ENCODE data around the gene IBA57. TPM values are rescaled to one million over a fixed set of nuclear protein-coding genes. Genes with fewer than 3 reads are reported as not detected.

The IBA57 gene
- total RNA-seq, 1 experiment from 2014 or later, result 8.5 TPM

- no peak for DNase-seq (ENCODE audit: low spot score)
These were observed 20.6 kb upstream of the IBA57 start for GRCh38 chr1:228144993-228145343.

GRCh38 chr1:228145463-228146416 is 19.9 kb upstream of the IBA57 start:
- no peak for DNase-seq (ENCODE audit: low spot score)

- DNase-seq (ENCODE audit: low spot score), result no peak
These were observed 19.0 kb upstream of the IBA57 start for GRCh38 chr1:228146417-228147150.

DNA sequence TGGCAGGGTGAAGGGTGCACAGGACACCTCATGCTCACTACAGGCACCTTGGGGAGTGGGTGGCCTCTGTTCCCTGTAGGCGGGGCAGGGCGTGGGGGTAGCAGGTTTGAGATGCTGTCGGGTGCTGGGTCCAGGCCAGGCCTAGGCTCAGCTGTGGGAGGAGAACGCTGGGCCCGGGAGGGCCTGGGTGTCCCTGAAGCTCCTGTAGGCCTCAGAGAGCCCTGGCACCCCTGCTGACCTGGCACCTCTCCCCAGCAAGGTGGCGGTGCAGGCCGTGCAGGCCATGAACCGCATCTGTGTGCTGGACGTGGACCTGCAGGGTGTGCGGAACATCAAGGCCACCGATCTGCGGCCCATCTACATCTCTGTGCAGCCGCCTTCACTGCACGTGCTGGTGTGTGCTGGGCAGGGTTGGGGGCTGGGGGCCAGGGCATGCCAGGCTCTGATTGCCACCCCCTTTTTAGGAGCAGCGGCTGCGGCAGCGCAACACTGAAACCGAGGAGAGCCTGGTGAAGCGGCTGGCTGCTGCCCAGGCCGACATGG is 18.4 kb upstream of the IBA57 start:
- DNase-seq (ENCODE audit: low spot score), result no peak

DNA sequence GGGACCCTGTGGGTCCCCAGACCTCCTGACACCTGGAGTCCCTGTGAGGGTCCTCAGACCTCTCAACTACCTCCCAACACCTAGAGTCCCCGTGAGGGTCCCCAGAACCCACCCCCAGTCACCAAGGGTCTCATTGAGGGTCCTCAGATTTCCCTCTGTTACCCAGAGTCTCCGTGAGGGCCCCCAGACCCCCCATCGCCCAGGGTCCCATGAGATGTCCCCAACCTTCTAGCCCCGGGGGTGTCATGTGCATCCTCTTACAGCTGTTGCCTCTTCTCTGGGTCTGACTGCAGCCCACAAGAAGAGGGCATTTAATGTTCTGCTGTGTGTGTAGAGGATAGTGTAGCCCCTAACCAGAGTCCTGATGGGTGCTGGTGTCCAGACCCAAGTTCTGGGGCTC is 17.8 kb upstream of the IBA57 start:
- no peak for DNase-seq (ENCODE audit: low spot score)

DNA sequence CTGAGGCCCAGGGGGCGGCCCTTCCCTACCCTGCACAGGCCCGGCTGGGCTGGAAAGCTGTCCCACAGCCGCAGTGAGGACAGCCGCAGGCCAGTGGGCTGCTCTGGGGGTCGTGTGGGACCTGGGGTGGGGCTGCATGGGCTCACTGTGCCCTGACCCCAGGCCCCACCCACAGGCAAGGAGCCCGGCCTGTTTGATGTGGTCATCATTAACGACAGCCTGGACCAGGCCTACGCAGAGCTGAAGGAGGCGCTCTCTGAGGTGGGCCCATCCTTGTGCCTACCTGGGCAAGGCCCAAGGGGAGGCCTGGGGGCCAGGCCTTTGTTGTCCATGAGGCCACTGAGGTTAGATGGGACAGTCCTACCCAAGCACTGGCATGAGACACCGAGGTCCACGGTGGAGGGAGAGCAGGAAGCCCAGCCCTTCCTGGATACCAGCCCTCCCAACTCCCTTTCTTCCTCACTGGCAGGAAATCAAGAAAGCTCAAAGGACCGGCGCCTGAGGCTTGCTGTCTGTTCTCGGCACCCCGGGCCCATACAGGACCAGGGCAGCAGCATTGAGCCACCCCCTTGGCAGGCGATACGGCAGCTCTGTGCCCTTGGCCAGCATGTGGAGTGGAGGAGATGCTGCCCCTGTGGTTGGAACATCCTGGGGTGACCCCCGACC is 17.3 kb upstream of the IBA57 start:
- peak; percentile 53 for DNase-seq (ENCODE audit: low spot score)

GRCh38 chr1:228148935-228149405 is 16.6 kb upstream of the IBA57 start:
- DNase-seq (ENCODE audit: low spot score), result no peak

DNA sequence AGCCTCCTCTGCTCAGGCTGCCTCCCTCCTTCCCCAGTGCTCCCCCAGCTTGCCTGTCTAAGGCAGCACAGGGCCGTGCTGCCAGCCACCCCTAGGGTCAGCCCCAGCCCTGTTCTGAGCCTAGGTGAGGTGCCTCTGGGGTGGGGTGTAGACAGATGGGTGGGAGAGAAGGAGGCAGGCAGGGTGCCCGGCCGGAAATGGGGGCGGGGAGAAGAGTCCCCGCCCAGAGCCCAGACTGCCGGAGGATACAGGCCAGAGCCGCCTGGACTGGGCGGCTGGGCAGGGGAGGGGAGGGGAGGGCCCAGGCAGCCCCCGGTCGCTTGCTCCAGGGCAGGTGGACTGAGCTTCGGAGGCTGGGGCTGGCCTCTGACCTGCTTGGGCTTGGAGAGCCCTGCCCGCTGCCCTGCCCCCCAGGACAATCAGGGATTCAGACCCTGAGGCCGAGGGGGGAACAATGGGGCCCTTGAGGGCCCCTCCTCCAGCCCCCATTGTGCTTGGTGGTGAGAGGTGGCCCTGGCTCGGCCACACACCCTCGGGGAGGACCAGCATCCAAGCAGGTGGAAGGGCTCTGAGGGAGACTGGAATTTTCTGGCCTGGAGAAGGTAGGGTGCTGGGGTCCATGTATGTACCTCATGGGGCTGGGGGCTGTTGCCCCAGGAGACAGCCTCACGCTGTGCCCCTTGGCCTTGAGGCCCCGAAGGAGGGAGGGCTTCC is 16.0 kb upstream of the IBA57 start, which contains the start of gene GJC2:
Gene GJC2, plus strand, starts transcription at position 525 of the 714 bp plus-strand sequence. CDS start 7,829 bp downstream, outside the sequence.
- peak; percentile 89 for DNase-seq (ENCODE audit: low spot score)

- no peak for DNase-seq (ENCODE audit: low spot score)
These were observed 15.5 kb upstream of the IBA57 start for GRCh38 chr1:228150120-228150460.

- peak; percentile 87 for DNase-seq (ENCODE audit: low spot score)
These were observed 15.0 kb upstream of the IBA57 start for GRCh38 chr1:228150461-228151179.

- no peak for DNase-seq (ENCODE audit: low spot score)
These were observed 14.3 kb upstream of the IBA57 start for GRCh38 chr1:228151180-228151925.

DNA sequence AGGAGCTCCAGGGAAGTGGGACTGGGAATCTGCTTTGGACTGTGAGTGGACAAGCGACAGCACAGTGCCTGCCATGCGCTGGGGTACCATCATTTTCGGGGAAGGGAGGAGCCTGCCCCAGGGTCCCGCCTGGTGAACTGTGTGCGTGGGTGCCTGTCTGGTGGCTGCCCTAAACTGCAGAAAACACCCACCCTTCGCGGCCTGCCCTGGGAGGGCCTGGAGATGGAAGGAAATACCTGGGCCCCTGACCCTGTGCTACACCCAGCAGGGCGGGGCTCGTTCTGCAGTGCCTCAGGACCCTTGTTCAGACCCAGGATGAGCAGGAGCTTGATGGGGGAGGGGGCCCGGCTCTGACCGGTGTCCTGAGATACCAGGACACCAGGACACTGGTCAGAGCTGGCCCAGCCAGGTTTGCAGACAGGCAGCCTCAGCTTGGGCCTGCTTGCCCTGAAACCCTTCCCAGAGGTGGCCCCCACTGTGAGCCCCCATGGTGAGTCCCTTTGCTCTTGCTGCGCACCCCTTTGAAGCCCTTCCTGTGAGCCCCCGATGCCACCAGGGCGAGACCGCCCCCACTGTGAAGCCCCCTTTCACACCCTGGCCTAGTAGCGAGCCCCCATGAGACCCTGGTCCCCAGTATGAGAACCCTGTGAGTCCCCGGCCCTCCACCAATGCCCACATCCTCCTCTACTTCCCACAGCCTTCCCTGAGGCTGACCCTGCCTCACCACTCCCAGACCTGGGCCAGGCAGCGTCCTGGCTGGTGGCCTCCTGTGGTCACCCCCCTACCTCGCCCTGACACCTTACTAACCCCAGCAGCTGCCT is 13.3 kb upstream of the IBA57 start:
- no peak for DNase-seq (ENCODE audit: low spot score)

- DNase-seq (ENCODE audit: low spot score), result no peak
These were observed 12.7 kb upstream of the IBA57 start for GRCh38 chr1:228152918-228153258.

DNA sequence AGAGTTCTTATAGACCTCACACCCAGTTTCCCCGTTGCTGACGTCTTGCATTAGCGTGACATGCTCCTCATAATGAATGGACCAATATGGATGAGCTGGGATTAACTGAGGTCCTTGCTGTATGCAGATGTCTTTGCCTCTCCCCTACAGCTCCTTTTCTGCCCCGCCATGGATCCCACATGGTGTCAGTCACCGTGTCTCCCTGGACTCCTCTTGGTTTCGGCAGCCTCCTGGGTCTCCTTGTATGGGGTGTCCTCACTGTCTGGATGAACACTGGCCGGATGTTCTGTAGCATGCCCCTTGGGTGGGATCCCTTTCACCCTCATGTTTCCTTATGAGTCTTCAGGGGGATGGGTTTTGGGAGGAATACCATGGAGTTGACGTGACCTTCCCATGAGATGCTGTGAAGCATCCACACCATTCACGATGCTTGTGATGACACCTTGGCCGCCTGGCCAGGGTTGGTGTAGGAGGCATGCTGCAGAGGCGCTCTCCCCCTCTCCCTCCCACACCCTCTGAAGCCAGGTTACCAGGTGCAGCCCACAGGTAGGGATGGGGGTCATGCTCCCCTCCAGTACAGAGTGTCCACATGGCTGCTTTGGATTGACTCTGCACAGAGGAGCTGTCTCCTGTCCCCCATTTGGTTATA is 11.5 kb upstream of the IBA57 start:
- DNase-seq (ENCODE audit: low spot score), result no peak

DNA sequence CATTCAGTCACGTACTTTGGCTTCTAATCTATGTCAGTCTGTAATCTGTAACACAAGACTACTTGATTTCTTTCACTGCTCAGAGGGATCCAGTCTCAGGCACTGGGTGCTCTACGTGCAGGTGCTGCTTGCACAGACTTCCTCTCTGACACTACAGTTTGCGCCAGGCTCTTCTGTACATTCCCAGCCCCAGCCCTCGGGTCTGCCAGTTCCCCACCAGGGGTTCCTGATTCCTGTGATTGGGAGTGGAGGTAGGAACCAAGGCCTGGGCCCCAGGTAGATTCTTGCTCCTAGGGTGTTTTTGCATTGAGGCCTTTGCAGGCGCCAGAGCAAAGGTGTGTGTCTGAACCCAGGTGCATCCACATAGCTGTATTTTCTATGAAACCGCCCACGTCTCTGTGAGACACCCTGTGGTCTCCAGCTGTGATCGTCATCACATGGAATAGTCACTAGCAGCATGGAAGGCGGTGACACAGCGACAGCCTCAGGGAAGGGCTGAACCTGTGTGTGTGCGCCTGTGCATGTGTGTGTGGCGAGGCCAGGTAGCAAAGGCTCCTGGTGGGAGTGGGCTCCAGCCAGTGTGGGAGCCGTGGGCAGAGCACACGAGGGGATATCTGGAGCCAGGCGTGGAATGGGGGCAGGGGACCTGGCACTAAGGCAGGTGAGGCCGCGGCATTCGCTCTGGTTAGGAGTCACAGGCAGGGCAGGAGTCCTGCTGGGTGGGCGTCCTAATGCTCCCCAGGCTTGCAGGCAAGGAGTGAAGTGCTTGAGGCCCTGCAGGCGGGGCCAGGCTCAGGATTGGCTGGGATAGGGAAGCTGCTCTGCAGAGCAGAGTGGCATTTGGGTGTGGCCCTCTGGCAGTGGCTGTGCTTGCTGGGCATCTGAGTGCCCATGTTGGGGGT is 10.7 kb upstream of the IBA57 start:
- peak; percentile 49 for DNase-seq (ENCODE audit: low spot score)

GRCh38 chr1:228155596-228156514 is 9.7 kb upstream of the IBA57 start:
- no peak for DNase-seq (ENCODE audit: low spot score)

GRCh38 chr1:228156515-228156881 is 9.1 kb upstream of the IBA57 start:
- DNase-seq (ENCODE audit: low spot score), result no peak

Data from A172 (cell line).